Effector CD4-positive, alpha-beta T cell (primary cell): ENCODE data around the gene GOLM1.

Experiments
- DNase-seq: peaks from one replicate; pipeline ENCODE4 v3.0.0-alpha.2; 2020

GOLM1 gene

GRCh38 chr9:86045654-86046053 lies 53.7 kb downstream of the GOLM1 start:
- DNase-seq: no peak

- no peak for DNase-seq
Observed at GRCh38 chr9:86043999-86044398, 55.4 kb downstream of the GOLM1 start.

- no peak for DNase-seq
Observed at GRCh38 chr9:86043586-86043985, 55.8 kb downstream of the GOLM1 start.

GRCh38 chr9:86042199-86042978 lies 57.0 kb downstream of the GOLM1 start:
- no peak for DNase-seq

GRCh38 chr9:86041311-86041741 lies 58.0 kb downstream of the GOLM1 start:
- DNase-seq: no peak

GRCh38 chr9:86040861-86041155 lies 58.5 kb downstream of the GOLM1 start:
- DNase-seq: no peak

- no peak for DNase-seq
Observed at GRCh38 chr9:86039991-86040860, 59.1 kb downstream of the GOLM1 start.

- DNase-seq: no peak
Observed at GRCh38 chr9:86036555-86036954, 62.8 kb downstream of the GOLM1 start.

GRCh38 chr9:86035827-86036440 lies 63.4 kb downstream of the GOLM1 start:
- DNase-seq: no peak

GRCh38 chr9:86034863-86035734 lies 64.3 kb downstream of the GOLM1 start:
- DNase-seq: no peak

- no peak for DNase-seq
Observed at GRCh38 chr9:86027767-86028166, 71.6 kb downstream of the GOLM1 start.

- DNase-seq: no peak
Observed at GRCh38 chr9:86022687-86023266, 76.6 kb downstream of the GOLM1 start.

- no peak for DNase-seq
Observed at GRCh38 chr9:86021166-86021565, 78.2 kb downstream of the GOLM1 start.

GRCh38 chr9:86020731-86021130 lies 78.6 kb downstream of the GOLM1 start:
- no peak for DNase-seq

GRCh38 chr9:86009133-86009532 lies 90.2 kb downstream of the GOLM1 start:
- DNase-seq: no peak

- no peak for DNase-seq
Observed at GRCh38 chr9:86005253-86005775, 94.0 kb downstream of the GOLM1 start.

- DNase-seq: no peak
Observed at GRCh38 chr9:85995599-85995998, 103.8 kb downstream of the GOLM1 start.

GRCh38 chr9:85995097-85995496 lies 104.3 kb downstream of the GOLM1 start:
- no peak for DNase-seq

- no peak for DNase-seq
Observed at GRCh38 chr9:85994191-85994590, 105.2 kb downstream of the GOLM1 start.

- no peak for DNase-seq
Observed at GRCh38 chr9:85987236-85987635, 112.1 kb downstream of the GOLM1 start.

GRCh38 chr9:85984457-85984856 lies 114.9 kb downstream of the GOLM1 start:
- no peak for DNase-seq

GRCh38 chr9:85981369-85981768 lies 118.0 kb downstream of the GOLM1 start:
- DNase-seq: no peak
